ENCODE results near the gene DYNLRB2. TPM values are rescaled to one million over a fixed set of nuclear protein-coding genes. Genes with fewer than 3 reads are reported as not detected.

The DYNLRB2 gene
- not detected in 2 replicates for total RNA-seq

GRCh38 chr16:80540516-80541305 is at the start of gene DYNLRB2:
Gene DYNLRB2 (plus strand): TSS chr16:80540993. CDS start chr16:80541077, 84 bp downstream.

